Measurements from ENCODE around the gene CCL14.

- no peak for TF ChIP-seq GATA2 (IDR thresholded peaks at IDR 0.05; ENCODE audit: low read depth, low read length)
- TF ChIP-seq GATA3 (IDR thresholded peaks at IDR 0.05; ENCODE audit: low read depth, low read length) = no peak
Measured at GRCh38 chr17:35942588-35943186, 43.8 kb downstream of the CCL14 start.

Data from SH-SY5Y (cell line).